Measurements from ENCODE around the gene SH3BP4.
"Not testable (repeated sequence)": the region's sequence is repeated elsewhere in the genome, so short reads cannot be mapped to it uniquely, and the experiment has no call there.

Gene SH3BP4

GRCh38 chr2:234999740-235000425, 48.1 kb downstream of the SH3BP4 start:
- no peak for DNase-seq

- no peak for DNase-seq
Measured at GRCh38 chr2:235000426-235001236, 48.8 kb downstream of the SH3BP4 start.

GRCh38 chr2:235001237-235002133, 49.7 kb downstream of the SH3BP4 start:
- no peak for DNase-seq

GRCh38 chr2:235002198-235003095, 50.6 kb downstream of the SH3BP4 start:
- DNase-seq: no peak

- DNase-seq: no peak
Measured at GRCh38 chr2:235003096-235003775, 51.4 kb downstream of the SH3BP4 start.

GRCh38 chr2:235004329-235004903, 52.6 kb downstream of the SH3BP4 start:
- no peak for DNase-seq

- no peak for DNase-seq
Measured at GRCh38 chr2:235005023-235005422, 53.2 kb downstream of the SH3BP4 start.

GRCh38 chr2:235005603-235006259, 53.9 kb downstream of the SH3BP4 start:
- DNase-seq: no peak

- DNase-seq: no peak
Measured at GRCh38 chr2:235006461-235006860, 54.6 kb downstream of the SH3BP4 start.

- DNase-seq: no peak
Measured at GRCh38 chr2:235006986-235007385, 55.2 kb downstream of the SH3BP4 start.

GRCh38 chr2:235007664-235008457, 56.0 kb downstream of the SH3BP4 start:
- DNase-seq: no peak

GRCh38 chr2:235008584-235009044, 56.8 kb downstream of the SH3BP4 start:
- no peak for DNase-seq

GRCh38 chr2:235009081-235009480, 57.3 kb downstream of the SH3BP4 start:
- DNase-seq: no peak

GRCh38 chr2:235010117-235010714, 58.4 kb downstream of the SH3BP4 start:
- DNase-seq: no peak

- no peak for DNase-seq
Measured at GRCh38 chr2:235011607-235011928, 59.8 kb downstream of the SH3BP4 start.

- DNase-seq: no peak
Measured at GRCh38 chr2:235011929-235012631, 60.3 kb downstream of the SH3BP4 start.

- DNase-seq: no peak
Measured at GRCh38 chr2:235017441-235017840, 65.6 kb downstream of the SH3BP4 start.

- no peak for DNase-seq
Measured at GRCh38 chr2:235018838-235019237, 67.0 kb downstream of the SH3BP4 start.

- not testable (repeated sequence) for DNase-seq
Measured at GRCh38 chr2:235020141-235020540, 68.3 kb downstream of the SH3BP4 start.

Data from stimulated activated CD8-positive, alpha-beta memory T cell treated with anti-CD3 and anti-CD28 coated beads, Interleukin-4, amount 100 ng/mL, for 48 hours (primary cell).